Erythroblast (primary cell): ENCODE results near the gene DLG2.

Experiments used
- GATA1 ChIP-seq: IDR thresholded peaks from 2 replicates; pipeline ENCODE4 v1.6.1; 2011; ENCODE audit warnings: low read depth, mild to moderate bottlenecking, control low read depth, low read length, moderate library complexity
- POLR2A ChIP-seq: IDR thresholded peaks from 2 replicates; pipeline ENCODE4 v1.6.1; 2011; ENCODE audit warnings: mild to moderate bottlenecking, low read length

DNA sequence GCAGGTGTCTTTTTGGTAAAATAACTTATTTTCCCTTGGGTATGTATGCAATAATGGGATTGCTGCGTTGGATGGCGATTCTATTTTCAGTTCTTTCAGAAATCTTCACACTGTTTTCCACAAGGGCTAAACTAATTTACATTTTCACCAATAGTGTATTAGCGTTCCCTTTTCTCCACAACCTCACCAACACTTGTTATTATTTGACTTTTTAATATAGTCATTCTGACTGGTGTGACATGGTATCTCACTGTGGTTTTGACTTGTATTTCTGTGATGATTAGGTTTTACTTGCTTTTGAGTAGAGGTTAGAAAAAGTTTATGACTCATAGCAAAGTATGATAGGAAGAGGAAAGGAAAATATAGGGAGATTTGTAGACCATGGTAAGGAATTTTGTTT lies 92.3 kb downstream of the DLG2 start:
- no peak for TF ChIP-seq POLR2A
- TF ChIP-seq GATA1: no peak
